HepG2 (cell line): Measurements from ENCODE around the gene LITAF. TPM values are rescaled to one million over a fixed set of nuclear protein-coding genes. Genes with fewer than 3 reads are reported as not detected.

Experiments used
- ETV6 ChIP-seq: sonication (generic); formaldehyde crosslinking; conservative IDR thresholded peaks from 2 replicates; pipeline ENCODE4 v1.4.0; 2020; ENCODE audit warnings: missing genetic modification reagents
- FIP1L1 ChIP-seq: fragments of 200-400 bp; formaldehyde crosslinking; IDR thresholded peaks from 2 replicates; pipeline ENCODE4 v1.6.1; 2018; ENCODE audit warnings: low read depth, mild to moderate bottlenecking, low read length, moderate library complexity, borderline replicate concordance; ENCODE audit not compliant: insufficient read depth
- GLMP ChIP-seq: sonication (generic); formaldehyde crosslinking; IDR thresholded peaks from 2 replicates; pipeline ENCODE4 v1.9.0; 2021; ENCODE audit warnings: missing genetic modification reagents, mild to moderate bottlenecking, borderline replicate concordance
- KDM3A ChIP-seq: IDR thresholded peaks from 2 replicates; pipeline ENCODE4 v1.6.1; 2018; ENCODE audit warnings: low read depth, missing compliant biosample characterization
- KLF13 ChIP-seq: sonication (generic); formaldehyde crosslinking; IDR thresholded peaks from 2 replicates; pipeline ENCODE4 v1.4.0; 2020; ENCODE audit warnings: mild to moderate bottlenecking, missing genetic modification reagents
- KLF15 ChIP-seq: sonication (generic); formaldehyde crosslinking; IDR thresholded peaks from 2 replicates; pipeline ENCODE4 v1.8.1; 2023; ENCODE audit warnings: borderline replicate concordance, mild to moderate bottlenecking, inconsistent platforms, missing genetic modification reagents, mixed read lengths
- MED8 ChIP-seq: sonication (generic); formaldehyde crosslinking; IDR thresholded peaks from 2 replicates; pipeline ENCODE4 v1.8.1; 2023; ENCODE audit warnings: mild to moderate bottlenecking, missing genetic modification reagents; ENCODE audit not compliant: insufficient replicate concordance
- MNT ChIP-seq: fragments of 450-650 bp; IDR thresholded peaks from 2 replicates; pipeline ENCODE4 v1.6.1; 2016
- RFX1 ChIP-seq: fragments of 450-650 bp; IDR thresholded peaks from 2 replicates; pipeline ENCODE4 v1.6.1; 2017
- SOX5 ChIP-seq: IDR thresholded peaks from 2 replicates; pipeline ENCODE4 v1.6.1; 2016; ENCODE audit warnings: borderline replicate concordance
- SOX6 ChIP-seq, 2 experiments: fragments of 450-650 bp in 1 of 2; sonication (generic) in 1 of 2; formaldehyde crosslinking in 1 of 2; IDR thresholded peaks; 2 replicates each; pipeline versions ENCODE4 v1.4.0 to v1.6.1; 2017 to 2020; ENCODE audit warnings: antibody characterized with exemption in 1 of 2, mild to moderate bottlenecking in 1 of 2, missing genetic modification reagents in 1 of 2
- TFE3 ChIP-seq: IDR thresholded peaks from 2 replicates; pipeline ENCODE4 v1.6.1; 2016
- ZBTB26 ChIP-seq: IDR thresholded peaks from 2 replicates; pipeline ENCODE4 v1.6.1; 2016; ENCODE audit warnings: missing compliant biosample characterization, missing genetic modification reagents, borderline replicate concordance
- ZNF142 ChIP-seq: sonication (generic); formaldehyde crosslinking; IDR thresholded peaks from 2 replicates; pipeline ENCODE4 v1.4.0; 2020; ENCODE audit warnings: missing genetic modification reagents
- ZNF17 ChIP-seq: sonication (generic); formaldehyde crosslinking; IDR thresholded peaks from 2 replicates; pipeline ENCODE4 v1.5.0; 2020; ENCODE audit warnings: mild to moderate bottlenecking, missing genetic modification reagents
- ZNF253 ChIP-seq: sonication (generic); formaldehyde crosslinking; IDR thresholded peaks from 2 replicates; pipeline ENCODE4 v1.8.0; 2022; ENCODE audit warnings: mild to moderate bottlenecking, missing genetic modification reagents, borderline replicate concordance
- ZNF557 ChIP-seq: sonication (generic); formaldehyde crosslinking; IDR thresholded peaks from 2 replicates; pipeline ENCODE4 v1.4.0; 2020; ENCODE audit warnings: missing genetic modification reagents
- polyA plus RNA-seq, 8 experiments: library from polyadenylated mRNA; depleted of rRNA in 3 of 8; stranded (reverse) in 7 of 8; unstranded in 1 of 8; fragments of >200 nt; fragmentation: Illumina TruSeq in 4 of 8; extraction: Trizol in 4 of 8; gene quantifications; 2 replicates each; pipeline versions ENCODE4 v1.2.1 to v1.2.3, GENCODE V29; 2011 to 2016; ENCODE audit warnings: low read depth in 4 of 8, missing spikeins in 1 of 8, mixed read lengths in 1 of 8; ENCODE audit not compliant: insufficient read depth in 1 of 8
- total RNA-seq, 5 experiments: library from RNA; depleted of rRNA; stranded (reverse); fragments of >200 nt; fragmentation: Illumina TruSeq; extraction: Trizol; gene quantifications; 2 replicates each; pipeline ENCODE4 v1.2.3, GENCODE V29; 2016; ENCODE audit warnings: low read depth in 1 of 5

LITAF gene
- total and polyA plus RNA-seq, 2 of the 13 experiments (the other 11 are each of a cell fraction or from before 2014, with no cell fraction given), result 80.1 to 141 TPM

GRCh38 chr16:11613381-11614303 lies 26.9 kb upstream of the LITAF start (continued):
- TF ChIP-seq TFE3 (CRISPR knock-in tag) (peak; percentile 95), ZNF17 (CRISPR knock-in tag) (no peak), KLF15 (no peak), GLMP (CRISPR knock-in tag) (no peak), ZNF253 (CRISPR knock-in tag) (no peak), SOX6 (IDR thresholded peaks at IDR 0.05) (no peak), SOX6 (CRISPR knock-in tag; IDR thresholded peaks at IDR 0.05) (peak; percentile 88), ZBTB26 (no peak), KDM3A (no peak; the same call in 1 of the 2 replicates), MNT (no peak), ETV6 (0 out of 2 replicates have a peak, but pooled peaks have one; percentile 45), MED8 (peak; percentile 29), SOX5 (peak; percentile 74; the same call in 1 of the 2 replicates), RFX1 (no peak), ZNF142 (peak; percentile 77), FIP1L1 (no peak), KLF13 (CRISPR knock-in tag) (no peak), ZNF557 (CRISPR knock-in tag) (no peak)
